Raji (cell line): Measurements from ENCODE around the gene CENPA.
A peak's percentile ranks its signal among the peaks of the same experiment; 100 is the strongest.

Source experiments
- POLR2A ChIP-seq: IDR thresholded peaks from 2 replicates; pipeline ENCODE4 v1.6.1; 2011; ENCODE audit warnings: low read depth, low read length, control low read depth; ENCODE audit not compliant: insufficient read depth

CENPA gene

DNA sequence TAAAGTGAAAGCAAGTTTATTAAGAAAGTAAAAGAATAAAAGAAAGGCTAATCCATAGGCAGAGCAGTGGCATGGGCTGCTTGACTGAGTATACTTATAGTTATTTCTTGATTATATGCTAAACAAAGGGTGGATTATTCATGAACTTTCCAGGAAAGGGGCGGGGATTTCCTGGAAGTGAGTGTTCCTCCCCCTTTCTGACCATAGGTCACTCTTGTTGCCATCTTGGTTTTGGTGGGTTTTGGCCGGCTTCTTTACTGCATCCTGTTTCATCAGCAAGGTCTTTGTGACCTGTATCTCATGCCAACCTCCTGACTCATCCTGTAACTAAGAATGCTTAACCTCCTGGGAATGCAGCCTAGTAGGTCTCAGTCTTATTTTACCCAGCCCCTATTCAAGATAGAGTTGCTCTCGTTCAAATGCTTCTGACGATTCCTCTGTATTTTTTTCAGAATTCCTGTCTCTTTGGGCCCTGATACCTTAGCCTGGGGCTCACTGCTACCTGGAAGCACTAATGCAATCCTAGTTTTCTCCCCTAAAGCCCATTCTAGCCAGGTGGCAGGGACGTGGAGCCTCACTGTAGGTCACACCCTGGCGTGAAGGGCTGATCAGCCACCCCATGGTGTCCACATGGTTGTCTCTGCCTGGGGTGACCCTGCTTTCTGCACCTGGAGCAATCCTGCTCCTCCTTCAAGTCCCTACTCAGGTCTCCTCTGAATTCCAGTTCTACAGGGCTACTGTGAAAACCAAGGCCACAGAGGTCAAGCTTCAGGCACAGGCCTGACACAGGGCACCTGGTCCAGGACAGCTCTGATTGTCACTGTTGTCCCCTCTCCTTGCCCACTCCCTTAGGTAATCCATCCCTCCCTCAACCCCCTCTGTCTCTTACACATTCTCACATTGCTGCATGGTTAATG, 27.7 kb upstream of the CENPA start:
- TF ChIP-seq POLR2A = no peak

GRCh38 chr2:26758790-26759321, 27.0 kb upstream of the CENPA start:
- no peak for TF ChIP-seq POLR2A

DNA sequence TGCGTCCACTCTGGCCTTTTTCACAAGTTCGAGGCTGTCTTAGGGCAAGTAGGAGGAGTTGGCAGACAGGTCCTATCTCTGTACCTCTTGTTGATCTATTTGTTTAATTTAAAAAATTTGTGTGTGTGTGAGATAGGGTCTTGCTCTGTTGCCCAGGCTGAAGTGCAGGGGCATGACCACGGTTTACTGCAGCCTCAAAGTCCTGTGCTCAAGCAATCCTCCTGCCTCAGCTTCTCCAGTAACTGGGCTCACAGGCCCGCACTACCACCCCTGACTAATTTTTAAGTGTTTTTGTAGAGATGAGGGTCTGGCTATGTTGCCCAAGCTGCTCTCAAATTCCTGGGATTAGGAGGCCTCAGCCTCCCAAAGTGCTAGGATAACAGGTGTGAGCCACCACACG, 26.0 kb upstream of the CENPA start:
- TF ChIP-seq POLR2A = no peak

DNA sequence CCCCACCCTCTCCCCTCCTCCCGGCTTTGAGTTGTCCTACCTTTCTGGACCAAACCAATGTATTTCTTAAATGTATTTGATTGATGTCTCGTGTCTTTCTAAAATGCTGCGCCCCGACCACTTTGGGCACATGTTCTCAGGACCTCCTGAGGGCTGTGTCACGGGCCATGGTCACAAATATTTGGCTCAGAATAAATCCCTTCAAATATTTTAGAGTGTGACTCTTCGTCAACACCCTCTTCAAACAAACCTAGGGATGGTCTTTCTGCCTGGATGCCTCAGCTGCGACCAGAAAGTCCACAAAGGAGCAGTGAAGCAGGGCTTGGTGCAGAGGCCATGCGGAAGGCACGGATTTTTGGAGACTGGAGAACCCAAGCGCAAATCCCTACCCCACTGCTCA, 22.8 kb upstream of the CENPA start:
- no peak for TF ChIP-seq POLR2A

- TF ChIP-seq POLR2A = peak; percentile 85
These were observed 21.6 kb upstream of the CENPA start, which contains the start of gene SLC35F6 for GRCh38 chr2:26764078-26764887. TSS of gene SLC35F6 (plus strand) at chr2:26764284. CDS start at chr2:26764350, 66 bp downstream.

GRCh38 chr2:26764906-26765305, 20.9 kb upstream of the CENPA start:
- no peak for TF ChIP-seq POLR2A

- TF ChIP-seq POLR2A = no peak
These were observed 20.2 kb upstream of the CENPA start for GRCh38 chr2:26765475-26766200.

DNA sequence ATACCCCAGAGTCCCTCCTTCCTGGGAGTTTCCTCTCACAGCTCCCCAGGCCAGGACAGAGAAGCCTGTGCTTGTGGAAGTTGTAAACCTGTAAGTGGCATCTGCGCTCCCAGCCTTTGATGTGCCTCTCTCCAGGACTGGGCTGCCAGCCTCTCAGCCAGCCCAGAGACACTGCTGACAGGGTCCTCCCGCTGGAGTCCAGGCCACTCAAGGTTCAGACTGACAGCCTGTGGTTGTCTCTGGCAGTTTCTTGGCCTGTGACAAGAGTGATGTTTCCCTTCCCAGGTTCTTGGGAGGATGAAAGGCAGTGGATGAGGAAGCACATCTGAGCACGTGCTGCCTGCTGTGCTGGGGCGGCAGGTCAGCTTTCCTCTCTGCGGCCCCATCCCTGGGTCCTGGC, 18.7 kb upstream of the CENPA start:
- TF ChIP-seq POLR2A = no peak

GRCh38 chr2:26767894-26768487, 17.9 kb upstream of the CENPA start:
- no peak for TF ChIP-seq POLR2A

DNA sequence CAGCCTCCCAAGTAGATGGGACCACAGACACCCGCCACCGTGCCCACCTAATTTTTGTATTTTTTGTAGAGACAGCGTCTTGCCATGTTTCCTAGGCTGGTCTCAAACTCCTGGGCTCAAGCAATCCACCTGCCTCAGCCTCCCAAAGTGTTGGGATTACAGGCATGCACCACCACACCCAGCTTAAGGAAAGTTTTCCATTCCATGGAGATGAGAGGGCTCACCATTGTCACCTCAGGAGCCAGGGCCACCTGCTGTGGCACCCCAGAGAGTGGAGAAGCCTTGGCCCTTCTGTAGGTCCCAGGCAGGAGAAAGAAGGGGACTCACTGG, 17.1 kb upstream of the CENPA start:
- TF ChIP-seq POLR2A = no peak

DNA sequence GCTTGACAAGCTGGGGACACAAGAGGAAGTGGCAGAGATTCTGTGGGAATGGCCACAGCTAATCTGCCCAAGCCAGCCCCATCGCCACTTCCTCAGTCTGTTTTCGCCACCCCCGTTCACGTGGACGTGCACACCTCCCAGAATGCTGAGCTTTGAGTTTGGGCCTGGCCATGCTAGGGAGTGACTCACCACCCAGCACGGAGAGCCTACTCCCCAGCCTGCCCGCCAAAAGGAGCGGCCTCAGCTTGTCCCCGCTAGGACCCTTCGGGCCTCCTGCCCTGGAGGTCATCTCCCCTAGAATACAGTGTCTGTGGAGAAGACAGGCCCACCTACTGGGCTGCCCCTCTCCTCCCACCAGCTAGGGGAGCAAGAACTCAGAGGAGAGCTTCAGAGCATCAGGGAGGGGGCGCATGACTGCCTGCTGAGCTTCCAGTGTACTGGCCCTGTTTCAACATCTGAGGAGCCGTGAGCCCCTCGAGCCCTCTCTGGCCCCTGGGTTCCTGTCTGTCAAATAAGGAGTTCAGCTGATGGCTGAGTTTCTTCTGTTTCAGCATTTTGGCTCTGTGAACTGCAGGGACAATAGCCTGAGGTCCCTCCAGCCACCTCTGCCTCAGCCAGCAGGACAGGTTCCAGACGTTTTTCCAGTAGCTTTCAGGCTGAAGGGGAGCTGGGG, 16.6 kb upstream of the CENPA start:
- TF ChIP-seq POLR2A = no peak

DNA sequence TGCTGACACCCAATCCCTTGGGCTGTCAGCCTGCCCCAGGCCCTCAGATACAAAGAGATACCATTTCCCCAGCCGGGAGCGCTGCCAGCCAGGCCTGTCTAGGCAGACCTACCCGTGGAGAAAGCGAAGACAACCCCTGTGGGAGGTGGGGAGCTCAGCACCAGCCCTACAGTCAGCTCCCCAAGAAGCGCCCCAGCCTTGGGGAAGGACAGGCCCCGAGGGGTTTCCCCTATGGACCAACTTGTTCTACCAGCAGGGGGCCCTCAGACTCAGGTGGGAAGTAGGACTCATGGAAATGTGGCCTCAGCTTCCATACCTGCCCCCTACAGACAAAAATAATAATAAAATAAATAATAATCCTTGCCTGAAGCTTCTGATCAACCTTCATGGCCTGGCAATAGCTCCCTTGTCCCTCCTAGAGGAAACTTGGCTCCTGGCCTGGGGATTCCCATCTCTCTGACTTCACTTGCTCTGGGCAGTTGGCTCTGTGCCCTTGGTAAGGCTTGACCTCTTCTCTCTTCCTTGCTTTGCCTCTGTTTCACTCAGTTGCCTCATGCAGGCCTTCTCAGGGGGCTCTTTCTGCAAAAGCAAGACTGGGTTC, 14.8 kb upstream of the CENPA start:
- no peak for TF ChIP-seq POLR2A

- TF ChIP-seq POLR2A = no peak
These were observed 13.5 kb upstream of the CENPA start for GRCh38 chr2:26772064-26773001.
